ENCODE results near the gene SMAD3.

DNA sequence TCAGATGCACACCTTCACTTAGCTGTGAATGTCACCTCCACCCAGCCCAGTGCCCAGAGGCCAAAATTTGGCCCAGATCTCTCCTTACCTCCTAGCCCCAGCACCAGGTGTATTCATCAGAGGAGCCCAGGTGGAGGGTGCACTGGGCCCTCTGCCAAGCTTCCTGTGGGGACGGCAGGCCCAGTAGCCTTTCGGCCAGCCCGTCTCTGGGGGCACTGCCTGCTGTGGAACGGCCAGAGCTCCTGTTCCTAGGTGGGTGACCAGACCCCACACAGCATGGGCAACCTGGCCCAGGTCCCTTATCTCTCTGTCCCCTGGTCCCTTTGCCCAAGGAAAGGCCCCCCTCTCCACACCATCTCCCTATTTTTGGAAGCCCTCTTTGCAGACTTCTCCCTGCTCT, 121.3 kb downstream of the SMAD3 start:
- TF ChIP-seq POLR2A (IDR thresholded peaks at IDR 0.05; ENCODE audit: low read depth, low read length) (no peak), POLR2AphosphoS5 (IDR thresholded peaks at IDR 0.05; ENCODE audit: low read depth, low read length) (no peak), TAF1 (IDR thresholded peaks at IDR 0.05; ENCODE audit: borderline replicate concordance, low read depth, low read length) (no peak)

Data from GM12892 (cell line).